Muscle of arm (tissue), 14 donors: ENCODE results near the gene SMARCC1. TPM values are rescaled to one million over a fixed set of nuclear protein-coding genes. Genes with fewer than 3 reads are reported as not detected.
"Not testable (repeated sequence)": the region's sequence is repeated elsewhere in the genome, so short reads cannot be mapped to it uniquely, and the experiment has no call there.

ENCODE experiments used
- DNase-seq: peaks from one replicate; pipeline ENCODE4 v3.0.0-alpha.2; 2013
- long read RNA-seq, 11 donors: transcript quantifications; one replicate each; lab custom pipeline, GENCODE V29; 2026
- polyA plus RNA-seq, 12 donors: library from polyadenylated mRNA; unstranded; fragments of 120-200 nt; gene quantifications; one replicate each; pipeline ENCODE4 v1.2.1, GENCODE V29; 2013; ENCODE audit not compliant: insufficient read length in 12 of 12

Gene SMARCC1
- 10 to 100 TPM in 11 of 12 donors, not detected in 1; 58.4 to 86.8 (median 64.2) TPM for polyA plus RNA-seq
- long read RNA-seq, donor 1, partial matches to known transcripts = 73 of 73 reads
- long read RNA-seq, donor 1, other reads (novel, unspliced or antisense) = 0 of 73 reads
- long read RNA-seq, donor 2, full-length matches to known transcripts = 1 of 20 reads
- long read RNA-seq, donor 2, partial matches to known transcripts = 19 of 20 reads
- long read RNA-seq, donor 2, other reads (novel, unspliced or antisense) = 0 of 20 reads
- long read RNA-seq, donor 3, full-length matches to known transcripts = 1 of 1 reads
- long read RNA-seq, donor 3, partial matches to known transcripts = 0 of 1 reads
- long read RNA-seq, donor 3, other reads (novel, unspliced or antisense) = 0 of 1 reads
- long read RNA-seq, donor 4, partial matches to known transcripts = 9 of 9 reads
- long read RNA-seq, donor 4, other reads (novel, unspliced or antisense) = 0 of 9 reads
- long read RNA-seq, donor 5, full-length matches to known transcripts = 4 of 54 reads
- long read RNA-seq, donor 5, partial matches to known transcripts = 50 of 54 reads
- long read RNA-seq, donor 5, other reads (novel, unspliced or antisense) = 0 of 54 reads
- long read RNA-seq, donor 6, full-length matches to known transcripts = 1 of 6 reads
- long read RNA-seq, donor 6, partial matches to known transcripts = 5 of 6 reads
- long read RNA-seq, donor 6, other reads (novel, unspliced or antisense) = 0 of 6 reads
- long read RNA-seq, donor 7, partial matches to known transcripts = 18 of 18 reads
- long read RNA-seq, donor 7, other reads (novel, unspliced or antisense) = 0 of 18 reads
- long read RNA-seq, donor 8, full-length matches to known transcripts = 4 of 40 reads
- long read RNA-seq, donor 8, partial matches to known transcripts = 36 of 40 reads
- long read RNA-seq, donor 8, other reads (novel, unspliced or antisense) = 0 of 40 reads
- long read RNA-seq, donor 9, partial matches to known transcripts = 6 of 6 reads
- long read RNA-seq, donor 9, other reads (novel, unspliced or antisense) = 0 of 6 reads
- long read RNA-seq, donor 10, partial matches to known transcripts = 13 of 13 reads
- long read RNA-seq, donor 10, other reads (novel, unspliced or antisense) = 0 of 13 reads
- long read RNA-seq, donor 11, full-length matches to known transcripts = 2 of 30 reads
- long read RNA-seq, donor 11, partial matches to known transcripts = 28 of 30 reads
- long read RNA-seq, donor 11, other reads (novel, unspliced or antisense) = 0 of 30 reads

GRCh38 chr3:47781685-47782445 is at the start of gene SMARCC1:
TSS of gene SMARCC1 (minus strand) at chr3:47781893. CDS start at chr3:47781797, 96 bp downstream.
- DNase-seq = peak; percentile 99

GRCh38 chr3:47829482-47829881 is 47.8 kb upstream of the SMARCC1 start:
- DNase-seq = not testable (repeated sequence)

- no peak for DNase-seq
Measured at GRCh38 chr3:47825590-47825989, 43.9 kb upstream of the SMARCC1 start.

GRCh38 chr3:47824541-47825473 is 43.1 kb upstream of the SMARCC1 start:
- DNase-seq = peak; percentile 70

- DNase-seq = no peak
Measured at GRCh38 chr3:47817609-47818008, 35.9 kb upstream of the SMARCC1 start.

- no peak for DNase-seq
Measured at GRCh38 chr3:47813551-47814177, 32.0 kb upstream of the SMARCC1 start.

- no peak for DNase-seq
Measured at GRCh38 chr3:47804577-47804976, 22.9 kb upstream of the SMARCC1 start.

- DNase-seq = peak; percentile 46
Measured at GRCh38 chr3:47803480-47804025, 21.9 kb upstream of the SMARCC1 start.

GRCh38 chr3:47802734-47803479 is 21.2 kb upstream of the SMARCC1 start, which contains the start of gene DHX30:
TSS of gene DHX30 (plus strand) at chr3:47803138. CDS start at chr3:47810684, 7,546 bp downstream.
- peak; percentile 86 for DNase-seq

- DNase-seq = no peak
Measured at GRCh38 chr3:47799733-47800132, 18.0 kb upstream of the SMARCC1 start.

GRCh38 chr3:47794544-47794943 is 12.9 kb upstream of the SMARCC1 start:
- no peak for DNase-seq

- DNase-seq = no peak
Measured at GRCh38 chr3:47792699-47793098, 11.0 kb upstream of the SMARCC1 start.

GRCh38 chr3:47791193-47791855 is 9.6 kb upstream of the SMARCC1 start:
- no peak for DNase-seq

- no peak for DNase-seq
Measured at GRCh38 chr3:47783673-47784072, 2.0 kb upstream of the SMARCC1 start.

- DNase-seq = peak; percentile 12
Measured at GRCh38 chr3:47782446-47783308, 984 bp upstream of the SMARCC1 start.
